Neural crest cell (in vitro differentiated cells): ENCODE data around the gene PPP4R4. TPM values are rescaled to one million over a fixed set of nuclear protein-coding genes. Genes with fewer than 3 reads are reported as not detected.
A peak's percentile ranks its signal among the peaks of the same experiment; 100 is the strongest.

ENCODE experiments used
- DNase-seq: peaks from one replicate; pipeline ENCODE4 v3.0.0; 2021; ENCODE audit warnings: low read depth, mixed read lengths, low spot score
- H3K27ac Mint-ChIP-seq: one replicate; pipeline ENCODE4 v1.8.0; 2021; ENCODE audit warnings: mild to moderate bottlenecking, mixed read lengths; ENCODE audit not compliant: unreplicated experiment
- H3K27me3 Mint-ChIP-seq: 2 replicates; pipeline ENCODE4 v1.8.0; 2021; ENCODE audit warnings: low read depth, mild to moderate bottlenecking, mixed read lengths
- H3K36me3 Mint-ChIP-seq: 2 replicates; pipeline ENCODE4 v1.8.0; 2021; ENCODE audit warnings: low read depth, mild to moderate bottlenecking, mixed read lengths
- H3K4me1 Mint-ChIP-seq: 2 replicates; pipeline ENCODE4 v1.8.0; 2021; ENCODE audit warnings: mixed read lengths
- H3K4me3 Mint-ChIP-seq: one replicate; pipeline ENCODE4 v1.8.0; 2021; ENCODE audit warnings: mild to moderate bottlenecking, mixed read lengths
- H3K9me3 Mint-ChIP-seq: 2 replicates; pipeline ENCODE4 v1.8.0; 2021; ENCODE audit warnings: mixed read lengths
- CTCF ChIP-seq: fragments of 200-600 bp; sonication (generic); conservative IDR thresholded peaks from 2 replicates; pipeline ENCODE4 v1.5.0; 2021; ENCODE audit warnings: antibody characterized with exemption, mild to moderate bottlenecking
- long read RNA-seq: library from polyadenylated mRNA; unstranded; transcript quantifications from one replicate; pipeline ENCODE4 v2.0.0, GENCODE V29; 2020
- total RNA-seq: library from RNA; stranded (reverse); gene quantifications from 2 replicates; pipeline ENCODE4 v1.2.1, GENCODE V29; 2021

PPP4R4 gene
- 1.1 and 1.6 TPM in 2 replicates for total RNA-seq
- long read RNA-seq, partial matches to known transcripts: 0 of 1 reads
- long read RNA-seq, other reads (novel, unspliced or antisense): 1 of 1 reads

- H3K4me3 Mint-ChIP-seq: peak within 1 kb of the TSS; percentile 80
- no peak within 1 kb of the TSS for H3K27ac Mint-ChIP-seq
- peak; percentile 94 for DNase-seq
- H3K36me3 Mint-ChIP-seq: no peaks in the 10 kb centered on the region
- no peak for TF ChIP-seq CTCF
- H3K27me3 Mint-ChIP-seq: peaks cover 81% of the 10 kb centered on the region
- no peaks in the 10 kb centered on the region for H3K9me3 Mint-ChIP-seq
- peaks cover 19% of the 10 kb centered on the region for H3K4me1 Mint-ChIP-seq
These were observed at the start of gene PPP4R4 for GRCh38 chr14:94173885-94174603. Gene PPP4R4 (plus strand): TSS chr14:94174322. CDS start chr14:94174466, 144 bp downstream.

- Mint-ChIP-seq H3K9me3 (peaks cover 7% of the 10 kb centered on the region), H3K27ac (no peak overlapping the region), H3K27me3 (peaks cover 5% of the 10 kb centered on the region), H3K36me3 (no peaks in the 10 kb centered on the region), H3K4me1 (peaks cover 11% of the 10 kb centered on the region), H3K4me3 (no peak overlapping the region)
- no peak for DNase-seq
- no peak for TF ChIP-seq CTCF
These were observed 49.3 kb upstream of the PPP4R4 start for GRCh38 chr14:94124582-94125377.

GRCh38 chr14:94125659-94126418, 48.3 kb upstream of the PPP4R4 start:
- H3K4me3 Mint-ChIP-seq: peak overlapping the region; percentile 41
- peaks cover 18% of the 10 kb centered on the region for H3K4me1 Mint-ChIP-seq
- no peak for DNase-seq
- peaks cover 2% of the 10 kb centered on the region for H3K9me3 Mint-ChIP-seq
- no peaks in the 10 kb centered on the region for H3K36me3 Mint-ChIP-seq
- H3K27me3 Mint-ChIP-seq: peaks cover 4% of the 10 kb centered on the region
- H3K27ac Mint-ChIP-seq: no peak overlapping the region
- no peak for TF ChIP-seq CTCF

GRCh38 chr14:94126419-94126677, 47.8 kb upstream of the PPP4R4 start:
- Mint-ChIP-seq H3K4me3 (no peak overlapping the region), H3K27ac (no peak overlapping the region), H3K36me3 (no peaks in the 10 kb centered on the region), H3K4me1 (peaks cover 18% of the 10 kb centered on the region), H3K9me3 (no peaks in the 10 kb centered on the region), H3K27me3 (peaks cover 4% of the 10 kb centered on the region)
- no peak for TF ChIP-seq CTCF
- no peak for DNase-seq

GRCh38 chr14:94126800-94127199, 47.3 kb upstream of the PPP4R4 start:
- no peak for DNase-seq
- Mint-ChIP-seq H3K36me3 (no peaks in the 10 kb centered on the region), H3K27ac (no peak overlapping the region), H3K27me3 (peaks cover 4% of the 10 kb centered on the region), H3K4me3 (no peak overlapping the region), H3K9me3 (no peaks in the 10 kb centered on the region), H3K4me1 (peaks cover 18% of the 10 kb centered on the region)
- no peak for TF ChIP-seq CTCF
